ENCODE data around the gene DGCR6L.
"Not testable (repeated sequence)": the region's sequence is repeated elsewhere in the genome, so short reads cannot be mapped to it uniquely, and the experiment has no call there.

Gene DGCR6L

GRCh38 chr22:20291604-20292063, 28.2 kb downstream of the DGCR6L start:
- no peak for DNase-seq (ENCODE audit: low read depth in 3 of 3)

DNA sequence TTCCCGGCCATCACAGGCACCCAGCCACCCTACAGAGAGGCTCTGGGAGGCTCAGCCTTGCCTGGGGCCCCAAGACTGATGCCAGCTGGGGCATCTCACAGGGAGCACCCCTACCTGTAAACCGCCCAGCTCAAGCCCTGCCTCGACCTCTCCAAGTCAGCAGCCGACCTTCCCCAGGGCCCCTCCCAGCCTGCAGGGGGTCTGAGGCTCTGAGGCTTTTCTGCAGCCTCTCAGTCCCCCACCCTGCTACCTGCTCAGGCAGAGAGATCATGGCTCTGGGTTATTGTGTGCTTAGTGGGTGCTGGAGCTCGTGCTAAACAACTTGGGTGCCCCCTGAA, 28.6 kb downstream of the DGCR6L start:
- no peak for DNase-seq (ENCODE audit: low read depth in 3 of 3)

- no peak for DNase-seq (ENCODE audit: low read depth in 3 of 3)
Observed at GRCh38 chr22:20290578-20291248, 29.1 kb downstream of the DGCR6L start.

DNA sequence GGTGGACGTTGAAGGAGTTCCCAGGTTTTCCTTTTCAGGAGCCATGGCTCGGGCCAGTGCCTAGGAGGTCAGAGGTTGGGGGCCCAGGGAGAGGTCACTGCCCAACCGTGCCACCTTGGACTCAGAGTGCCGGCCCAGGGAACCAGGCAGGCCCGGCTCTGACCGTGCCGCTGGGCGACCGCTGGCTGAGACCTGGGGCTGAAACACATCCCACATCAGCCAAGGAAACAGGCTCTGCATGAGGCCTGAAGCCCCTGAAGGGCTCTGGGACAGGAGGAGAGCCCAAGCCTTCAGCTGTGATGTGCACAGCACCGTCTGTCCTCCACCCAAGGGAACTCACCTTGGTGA, 29.8 kb downstream of the DGCR6L start:
- DNase-seq (ENCODE audit: low read depth in 3 of 3) = no peak

GRCh38 chr22:20289182-20290044, 30.4 kb downstream of the DGCR6L start:
- not testable (repeated sequence) for DNase-seq (ENCODE audit: low read depth in 3 of 3)

GRCh38 chr22:20286784-20287423, 33.0 kb downstream of the DGCR6L start:
- DNase-seq (ENCODE audit: low read depth in 3 of 3) = not testable (repeated sequence)

DNA sequence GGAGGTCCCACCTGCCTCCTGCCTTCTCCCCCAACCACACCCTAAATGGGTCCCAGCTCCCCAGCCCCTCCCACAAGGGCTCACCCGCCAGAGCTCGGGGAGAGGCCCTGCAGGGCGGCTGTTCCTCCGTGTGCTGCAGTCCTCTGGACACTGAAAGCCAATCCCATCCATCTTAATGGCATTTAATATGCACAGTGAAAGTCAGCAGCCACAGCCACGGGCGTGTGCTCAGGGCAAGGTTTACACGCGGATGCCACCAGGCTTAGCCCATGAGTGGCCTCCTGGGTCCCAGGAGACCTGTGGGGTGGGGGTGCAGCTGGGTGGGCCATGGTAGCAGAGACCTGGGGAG, 33.6 kb downstream of the DGCR6L start:
- not testable (repeated sequence) for DNase-seq (ENCODE audit: low read depth in 3 of 3)

- DNase-seq (ENCODE audit: low read depth in 3 of 3) = peak; percentile 66 to 78 (median 68)
Observed at GRCh38 chr22:20285473-20286311, 34.2 kb downstream of the DGCR6L start.

- no peak for DNase-seq (ENCODE audit: low read depth in 3 of 3)
Observed at GRCh38 chr22:20284471-20285086, 35.3 kb downstream of the DGCR6L start.

- no peak for DNase-seq (ENCODE audit: low read depth in 3 of 3)
Observed at GRCh38 chr22:20283674-20284066, 36.2 kb downstream of the DGCR6L start.

DNA sequence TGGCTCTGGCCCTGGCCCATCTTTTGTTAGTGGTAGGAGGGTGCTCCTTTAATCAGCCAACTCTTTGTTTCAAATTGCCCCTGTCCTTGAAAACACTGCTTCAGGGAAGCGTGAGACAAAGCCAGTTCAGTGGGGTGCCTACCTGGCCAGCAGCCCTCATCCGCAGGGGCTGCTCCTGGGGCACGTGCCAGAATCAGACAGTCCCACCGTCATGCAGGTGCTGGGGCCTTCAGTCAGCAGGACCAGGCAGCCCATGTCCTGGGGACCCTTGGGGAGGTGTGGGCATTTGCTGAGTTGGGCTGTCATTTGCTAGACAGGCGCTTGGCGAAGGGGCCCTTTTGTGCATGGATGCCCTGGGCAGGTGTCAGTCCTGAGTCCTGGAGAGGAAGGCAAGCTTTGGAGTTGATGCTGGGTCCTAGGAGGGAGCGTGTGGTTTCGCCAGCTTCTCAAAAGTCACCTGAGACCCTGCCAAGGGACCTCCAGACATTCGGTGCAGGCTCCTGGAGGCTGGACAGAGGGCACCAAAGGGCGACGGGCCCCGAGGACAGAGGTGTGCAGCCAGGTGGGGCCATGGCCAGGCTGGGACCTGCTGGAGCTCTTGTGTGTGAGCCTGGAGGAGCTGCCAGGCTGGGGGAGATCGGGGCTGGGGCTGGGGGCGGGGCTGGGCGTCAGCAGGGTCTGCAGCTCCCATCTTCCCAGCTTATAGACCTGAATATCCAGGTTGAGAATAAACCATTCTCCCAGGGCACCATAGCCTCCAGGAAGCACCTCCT, 36.8 kb downstream of the DGCR6L start:
- DNase-seq (ENCODE audit: low read depth in 3 of 3) = no peak

- no peak for DNase-seq (ENCODE audit: low read depth in 3 of 3)
Observed at GRCh38 chr22:20281891-20282290, 38.0 kb downstream of the DGCR6L start.

DNA sequence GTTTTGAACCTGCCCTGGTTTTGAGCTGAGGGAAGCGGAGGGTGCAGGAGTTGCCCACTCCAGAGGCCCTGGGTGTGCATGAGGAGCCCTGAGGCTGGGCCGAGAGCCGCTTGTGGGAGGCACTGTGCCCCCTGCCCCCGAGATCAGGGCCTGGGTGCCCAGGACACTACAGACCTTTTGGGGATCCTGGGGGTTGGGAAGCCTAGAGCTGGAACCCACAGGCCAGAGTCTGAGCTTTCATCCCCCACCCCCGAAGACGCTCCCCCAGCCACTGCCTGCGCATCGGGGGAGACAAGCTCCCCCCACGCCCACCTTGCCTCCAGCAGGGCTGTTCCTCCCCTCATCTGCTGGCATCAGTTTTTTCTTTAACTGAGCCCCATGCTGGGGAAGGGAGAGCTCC, 38.4 kb downstream of the DGCR6L start:
- not testable (repeated sequence) for DNase-seq (ENCODE audit: low read depth in 3 of 3)

DNA sequence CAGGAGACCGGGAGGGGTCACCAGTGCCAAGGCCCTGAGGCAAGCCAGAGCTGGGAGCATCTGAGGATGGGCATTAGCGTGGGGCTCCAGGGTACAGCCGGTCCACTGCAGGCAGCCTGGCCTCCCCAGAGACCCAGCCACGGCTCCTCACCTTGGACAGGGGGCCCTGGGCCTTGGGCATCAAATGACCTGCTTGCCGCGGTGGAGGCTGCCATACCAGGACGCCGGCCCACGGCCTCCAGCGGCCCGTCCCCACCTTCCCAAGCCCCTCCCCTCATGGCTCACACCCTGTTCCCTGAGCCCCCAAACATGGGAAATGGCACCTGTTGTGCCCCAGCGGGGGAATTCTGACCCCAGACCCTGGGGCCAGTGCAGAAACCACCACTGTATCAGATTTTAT, 39.0 kb downstream of the DGCR6L start:
- no peak for DNase-seq (ENCODE audit: low read depth in 3 of 3)

DNA sequence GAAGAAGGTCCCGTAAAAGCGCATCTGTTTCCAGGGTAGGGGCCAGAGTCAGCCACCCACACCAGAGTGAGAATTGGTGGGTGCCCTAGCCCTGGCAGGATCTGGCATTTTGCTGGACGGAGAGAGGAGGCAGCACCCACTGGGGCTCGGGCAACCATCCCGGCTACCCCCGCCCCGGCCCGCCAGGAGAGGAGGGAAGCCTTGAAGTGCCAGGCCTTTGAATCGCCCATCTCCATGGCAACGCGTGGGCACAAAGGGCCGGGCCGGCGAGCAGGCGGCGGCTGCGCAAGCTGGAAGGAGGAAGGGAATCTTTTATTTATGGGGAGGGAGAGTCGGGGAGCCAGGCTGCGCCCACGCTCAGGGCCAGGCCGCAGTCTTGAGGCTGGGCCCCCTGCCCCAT, 39.7 kb downstream of the DGCR6L start:
- DNase-seq (ENCODE audit: low read depth in 3 of 3) = not testable (repeated sequence)

GRCh38 chr22:20279662-20280134, 40.2 kb downstream of the DGCR6L start:
- no peak for DNase-seq (ENCODE audit: low read depth in 3 of 3)

DNA sequence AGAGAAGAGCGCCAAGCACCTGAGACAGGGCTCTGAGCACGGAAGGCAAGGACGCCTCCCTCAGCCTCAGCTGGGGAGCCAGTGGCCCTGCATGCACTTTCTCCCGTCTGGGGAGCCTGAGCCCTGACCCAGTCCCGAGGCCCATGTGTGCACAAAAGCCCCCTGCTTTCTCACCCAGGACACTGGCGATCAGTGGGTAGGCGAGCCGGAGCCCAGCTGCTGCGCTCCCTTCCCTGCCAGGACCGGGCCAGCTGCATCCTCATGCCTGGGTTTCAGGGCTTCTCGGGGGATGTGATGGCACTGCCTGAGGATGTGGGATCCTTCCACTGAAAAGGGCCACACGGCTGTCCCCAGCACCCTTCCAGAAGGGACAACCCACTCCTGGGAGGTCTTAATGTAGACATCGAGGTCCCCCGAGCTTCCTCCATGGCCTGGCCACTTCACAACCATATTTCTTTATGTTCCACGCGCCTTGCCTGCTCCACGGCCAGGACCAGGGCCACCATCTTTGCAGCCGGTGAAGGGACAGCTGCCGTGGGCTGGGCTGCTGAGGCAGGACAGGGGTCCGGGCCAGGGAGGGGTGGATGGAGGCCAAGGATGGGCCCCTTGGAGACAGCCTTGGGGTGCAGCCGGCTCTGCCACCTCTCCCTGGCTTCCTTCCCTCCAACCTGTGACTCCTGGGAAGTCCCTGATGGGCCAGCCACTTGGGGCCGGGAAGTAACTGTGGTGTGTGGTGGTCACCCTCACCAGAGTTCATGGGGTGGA, 41.0 kb downstream of the DGCR6L start:
- not testable (repeated sequence) for DNase-seq (ENCODE audit: low read depth in 3 of 3)

DNA sequence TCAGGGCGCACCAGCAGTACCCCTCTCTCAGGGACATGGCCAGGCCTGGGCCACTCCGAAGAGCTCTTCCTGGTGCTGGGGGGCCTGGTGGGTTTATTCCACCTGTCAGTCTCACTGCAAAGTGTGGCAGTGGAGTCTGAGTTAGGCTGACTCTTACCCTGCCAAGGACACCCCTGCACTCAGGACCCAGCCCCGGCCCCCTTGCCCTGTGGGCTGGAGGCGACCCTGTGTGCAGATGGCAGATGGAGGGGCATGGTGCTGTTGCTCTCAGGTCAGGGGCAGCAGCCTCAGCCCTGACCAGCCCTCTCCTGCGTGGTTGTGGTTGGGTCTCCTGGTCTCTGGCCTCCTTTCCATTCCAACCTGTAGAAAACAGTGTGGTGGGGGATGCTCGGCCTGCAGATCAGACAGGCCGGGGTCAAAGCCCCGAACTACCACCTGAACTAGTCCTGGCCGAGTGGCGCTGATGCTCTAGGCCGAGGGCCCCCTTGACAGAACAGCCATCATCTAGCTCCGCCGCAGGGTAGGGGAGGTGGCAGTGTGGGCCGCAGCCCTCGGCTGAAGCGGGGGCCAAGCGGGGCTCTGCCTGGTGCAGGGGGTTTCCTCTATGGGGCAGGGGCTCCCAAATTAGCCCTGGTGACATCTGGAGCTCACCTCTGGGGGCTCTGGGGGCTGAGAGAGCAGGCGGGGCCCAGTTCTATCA, 41.8 kb downstream of the DGCR6L start:
- DNase-seq (ENCODE audit: low read depth in 3 of 3) = not testable (repeated sequence)

DNA sequence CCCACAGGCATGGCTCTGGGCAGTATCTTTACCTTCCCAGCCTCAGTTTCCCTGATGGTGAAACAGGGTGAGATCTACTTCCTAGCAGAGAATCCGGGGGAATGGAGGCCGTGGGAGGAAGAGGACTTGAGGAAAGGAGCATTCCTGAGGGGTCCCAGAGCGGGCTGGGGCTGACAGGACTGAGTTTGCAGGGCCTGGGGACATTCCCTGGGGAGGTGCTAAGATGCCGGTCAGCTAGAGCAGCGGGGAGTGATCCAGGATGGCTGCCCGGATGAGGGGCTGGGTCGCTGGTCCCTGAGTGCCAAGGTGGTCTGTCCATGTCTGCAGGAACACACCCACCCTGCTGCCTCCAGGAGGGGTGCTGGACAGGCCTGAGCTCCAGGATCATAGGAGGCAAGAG, 43.4 kb downstream of the DGCR6L start:
- DNase-seq (ENCODE audit: low read depth in 3 of 3) = no peak

Data from stimulated activated CD4-positive, alpha-beta T cell treated with anti-CD3 and anti-CD28 coated beads, TNF-alpha, amount 100 ng/mL, for 24 hours (primary cell).